HepG2 (cell line): ENCODE data around the gene ZC3H18. TPM values are rescaled to one million over a fixed set of nuclear protein-coding genes. Genes with fewer than 3 reads are reported as not detected.

Experiments
- ATAC-seq: fragments of 200-7000 bp; cut with Tn5 transposase; 3 replicates; pipeline ENCODE4 v1.9.1; 2020; ENCODE audit warnings: mild to moderate bottlenecking, moderate library complexity
- BruUV-seq: library from RNA; stranded (reverse); fragments of 400-500 nt; replicated peaks from 2 replicates; lab custom pipeline; 2021; lab: Mats Ljungman, UMichigan
- CTCF ChIA-PET: fragments of 300-600 bp; formaldehyde crosslinking; extraction: SDS; loops from one replicate; lab custom pipeline; 2021; ENCODE audit warnings: low total read pairs, inconsistent platforms, low intra/inter-chr PET ratio; lab: Yijun Ruan, JAX
- POLR2A ChIA-PET: fragments of 350-600 bp; sonication (Branson Sonifier 250); formaldehyde crosslinking; loops from one replicate; lab custom pipeline; 2020; ENCODE audit warnings: antibody characterized with exemption, inconsistent platforms; lab: Yijun Ruan, JAX
- DNase-seq: peaks from one replicate; pipeline ENCODE4 v3.0.0-alpha.2; 2015; ENCODE audit warnings: low spot score
- FAIRE-seq: peaks from 3 replicates; lab custom pipeline; 2011; peaks lifted over from hg19 to GRCh38; lab: Jason Lieb, UNC
- H2AFZ ChIP-seq: one replicate; pipeline ENCODE4 v1.6.1; 2011; ENCODE audit warnings: low read length, inconsistent platforms
- H3K27ac ChIP-seq: fragments of 300-600 bp; 3 replicates; pipeline ENCODE4 v1.8.0; 2011; ENCODE audit warnings: mixed run types, mild to moderate bottlenecking, mixed read lengths, low read length, inconsistent platforms; ENCODE audit not compliant: insufficient read depth; ENCODE audit errors: extremely low read length
- H3K27me3 ChIP-seq, 2 experiments: fragments of 200-600 bp in 1 of 2; 2 replicates in 1 of 2; 3 replicates in 1 of 2; pipeline versions ENCODE4 v1.6.0 to v1.8.0; 2011; ENCODE audit warnings: low read length in 2 of 2, mild to moderate bottlenecking in 2 of 2, moderate library complexity in 2 of 2, inconsistent platforms in 1 of 2; ENCODE audit not compliant: insufficient read depth in 2 of 2, control insufficient read depth in 1 of 2
- H3K36me3 ChIP-seq, 2 experiments: fragments of 200-600 bp in 1 of 2; replicated peaks in 1 of 2; 2 replicates in 1 of 2; 3 replicates in 1 of 2; pipeline versions ENCODE4 v1.5.1 to v1.8.0; 2011; ENCODE audit warnings: low read length in 2 of 2, inconsistent platforms in 1 of 2; ENCODE audit not compliant: insufficient read depth in 2 of 2, control insufficient read depth in 1 of 2
- H3K4me1 ChIP-seq: 2 replicates; pipeline ENCODE4 v1.5.1; 2012; ENCODE audit warnings: low read length, inconsistent platforms; ENCODE audit not compliant: insufficient read depth
- H3K4me2 ChIP-seq: 2 replicates; pipeline ENCODE4 v1.6.0; 2011; ENCODE audit warnings: low read depth, low read length, inconsistent platforms
- H3K4me3 ChIP-seq, 3 experiments: fragments of 200-600 bp in 1 of 3; sonication (generic), shearing (Covaris generic) in 1 of 3; replicated peaks in 1 of 3; 2 replicates each; pipeline ENCODE4 v1.5.1; 2011 to 2016; ENCODE audit warnings: low read length in 3 of 3, inconsistent platforms in 2 of 3, low read depth in 2 of 3, mild to moderate bottlenecking in 2 of 3, control low read depth in 1 of 3, mixed read lengths in 1 of 3; ENCODE audit not compliant: insufficient read depth in 1 of 3
- H3K79me2 ChIP-seq: one replicate; pipeline ENCODE4 v1.6.1; 2011; ENCODE audit warnings: low read length, inconsistent platforms; ENCODE audit not compliant: insufficient read depth
- H3K9ac ChIP-seq: 2 replicates; pipeline ENCODE4 v1.6.0; 2011; ENCODE audit warnings: mild to moderate bottlenecking, low read depth, low read length, inconsistent platforms; ENCODE audit not compliant: insufficient read depth
- H3K9me3 ChIP-seq: 2 replicates; pipeline ENCODE4 v1.5.1; 2012; ENCODE audit warnings: mild to moderate bottlenecking, low read length
- H4K20me1 ChIP-seq: 2 replicates; pipeline ENCODE4 v1.6.0; 2011; ENCODE audit warnings: inconsistent platforms, mild to moderate bottlenecking, low read length, moderate library complexity; ENCODE audit not compliant: insufficient read depth
- AGO2 ChIP-seq: fragments of 200-400 bp; formaldehyde crosslinking; optimal IDR thresholded peaks from 2 replicates; pipeline ENCODE3; 2017; ENCODE audit warnings: mild to moderate bottlenecking, low read depth, low read length, moderate library complexity
- MAFG ChIP-seq: sonication (generic); formaldehyde crosslinking; IDR thresholded peaks from 2 replicates; pipeline ENCODE4 v1.5.1; 2020; ENCODE audit warnings: mild to moderate bottlenecking, missing genetic modification reagents
- MTA1 ChIP-seq: sonication (generic); formaldehyde crosslinking; IDR thresholded peaks from 2 replicates; pipeline ENCODE4 v1.4.0; 2020; ENCODE audit warnings: missing genetic modification reagents, mild to moderate bottlenecking, borderline replicate concordance
- TSC22D2 ChIP-seq: sonication (generic); formaldehyde crosslinking; IDR thresholded peaks from 2 replicates; pipeline ENCODE4 v1.5.1; 2020; ENCODE audit warnings: missing genetic modification reagents, mild to moderate bottlenecking, borderline replicate concordance
- ZNF552 ChIP-seq: sonication (generic); formaldehyde crosslinking; IDR thresholded peaks from 2 replicates; pipeline ENCODE4 v1.9.0; 2022; ENCODE audit warnings: missing genetic modification reagents, mild to moderate bottlenecking, borderline replicate concordance
- ZNF777 ChIP-seq: sonication (generic); formaldehyde crosslinking; IDR thresholded peaks from 2 replicates; pipeline ENCODE4 v1.4.0; 2020; ENCODE audit warnings: missing genetic modification reagents
- ZNF792 ChIP-seq: IDR thresholded peaks from 2 replicates; pipeline ENCODE4 v1.6.1; 2016
- WGBS: methylation state at CpG from one replicate; pipeline ENCODE4 v1.1.6; 2017; ENCODE audit warnings: low lambda C conversion rate; 5-methylcytosine and 5-hydroxymethylcytosine counted together
- in situ Hi-C: cut with HindIII; loops from 2 replicates; pipeline ENCODE4 v1.10.0; 2017; ENCODE audit warnings: low pct_unique_long_range_greater_than_20kb; ENCODE audit not compliant: extremely low pct_ligation_motif_present
- intact Hi-C: fragments of 100-400 bp; cut with micrococcal nuclease; formaldehyde crosslinking; loops from one replicate; pipeline ENCODE4 v1.10.0; 2022; ENCODE audit not compliant: unreplicated experiment
- polyA plus RNA-seq, 8 experiments: library from polyadenylated mRNA; depleted of rRNA in 3 of 8; stranded (reverse) in 7 of 8; unstranded in 1 of 8; fragments of >200 nt; fragmentation: Illumina TruSeq in 4 of 8; extraction: Trizol in 4 of 8; gene quantifications; 2 replicates each; pipeline versions ENCODE4 v1.2.1 to v1.2.3, GENCODE V29; 2011 to 2016; ENCODE audit warnings: low read depth in 4 of 8, missing spikeins in 1 of 8, mixed read lengths in 1 of 8; ENCODE audit not compliant: insufficient read depth in 1 of 8
- total RNA-seq, 5 experiments: library from RNA; depleted of rRNA; stranded (reverse); fragments of >200 nt; fragmentation: Illumina TruSeq; extraction: Trizol; gene quantifications; 2 replicates each; pipeline ENCODE4 v1.2.3, GENCODE V29; 2016; ENCODE audit warnings: low read depth in 1 of 5
- TF ChIP-seq, protein P1 (sequence below): sonication (generic); formaldehyde crosslinking; IDR thresholded peaks from 2 replicates; pipeline ENCODE4 v1.4.0; 2020; ENCODE audit warnings: missing genetic modification reagents

Gene ZC3H18
- total and polyA plus RNA-seq, 2 of the 13 experiments (the other 11 are each of a cell fraction or from before 2014, with no cell fraction given): 11.2 to 27.4 TPM

- ChIA-PET POLR2A (no interaction called here), CTCF (no interaction called here)
- Histone ChIP-seq H3K4me1 (peaks cover 9% of the 10 kb centered on the region), H3K9ac (no peak overlapping the region), H3K4me3 (no peak overlapping the region), H3K79me2 (peaks cover 10% of the 10 kb centered on the region), H2AFZ (no peak overlapping the region), H3K36me3 (peaks cover 41 to 84% of the 10 kb centered on the region in 2 experiments), H3K27me3 (no peaks in the 10 kb centered on the region), H3K27ac (no peak overlapping the region), H3K9me3 (no peaks in the 10 kb centered on the region), H3K4me2 (no peak overlapping the region), H4K20me1 (no peaks in the 10 kb centered on the region)
- no peak for FAIRE-seq
- TF ChIP-seq MAFG (CRISPR knock-in tag): no peak
- TF ChIP-seq ZNF777: no peak
- TF ChIP-seq MTA1 (CRISPR knock-in tag): no peak
- no peak for TF ChIP-seq ZNF552 (CRISPR knock-in tag)
- TF ChIP-seq AGO2: peak; percentile 10
- TF ChIP-seq, protein P1, sequence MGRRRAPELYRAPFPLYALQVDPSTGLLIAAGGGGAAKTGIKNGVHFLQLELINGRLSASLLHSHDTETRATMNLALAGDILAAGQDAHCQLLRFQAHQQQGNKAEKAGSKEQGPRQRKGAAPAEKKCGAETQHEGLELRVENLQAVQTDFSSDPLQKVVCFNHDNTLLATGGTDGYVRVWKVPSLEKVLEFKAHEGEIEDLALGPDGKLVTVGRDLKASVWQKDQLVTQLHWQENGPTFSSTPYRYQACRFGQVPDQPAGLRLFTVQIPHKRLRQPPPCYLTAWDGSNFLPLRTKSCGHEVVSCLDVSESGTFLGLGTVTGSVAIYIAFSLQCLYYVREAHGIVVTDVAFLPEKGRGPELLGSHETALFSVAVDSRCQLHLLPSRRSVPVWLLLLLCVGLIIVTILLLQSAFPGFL (CRISPR knock-in tag): no peak
- no peak for TF ChIP-seq TSC22D2 (CRISPR knock-in tag)
- no peak for TF ChIP-seq ZNF792
- no peak for DNase-seq
- WGBS: 98% methylated on average over 13 of the region's 18 CpGs
- in situ Hi-C loops: no loop called here
- no TSS peak for BruUV-seq
- ATAC-seq: no peak
- intact Hi-C loops: no loop called here
Observed at GRCh38 chr16:88624481-88624880, 54.3 kb downstream of the ZC3H18 start.
